ENCODE data around the gene EPHA3.

Gene EPHA3

DNA sequence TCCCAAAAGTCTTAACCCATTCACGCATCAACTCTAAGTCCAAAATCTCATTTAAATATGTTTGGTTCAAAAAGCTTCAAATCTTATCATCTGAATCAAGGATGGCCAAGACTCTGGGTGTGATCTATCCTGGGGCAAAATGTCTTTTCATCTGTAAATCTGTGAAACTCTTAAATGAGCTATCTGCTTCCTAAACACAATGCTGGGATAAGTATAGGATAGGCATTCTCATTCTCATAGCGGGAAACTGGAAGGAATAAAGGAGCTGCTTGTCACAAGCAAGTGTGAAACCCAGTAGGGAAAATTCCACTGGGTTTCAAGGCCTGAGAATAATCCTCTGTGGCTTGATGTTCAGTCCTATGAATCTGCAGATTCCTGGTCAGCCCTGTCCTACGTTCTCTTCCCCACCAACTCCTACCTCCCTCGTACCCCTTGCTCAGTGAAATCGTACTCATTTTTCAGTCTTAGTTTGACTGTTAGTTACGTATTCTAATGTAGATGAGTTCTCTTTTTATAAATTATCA, 156.7 kb downstream of the EPHA3 start:
- TF ChIP-seq EZH2 (IDR thresholded peaks at IDR 0.05; ENCODE audit: borderline replicate concordance, low read length), result no peak
- TF ChIP-seq, protein P1, sequence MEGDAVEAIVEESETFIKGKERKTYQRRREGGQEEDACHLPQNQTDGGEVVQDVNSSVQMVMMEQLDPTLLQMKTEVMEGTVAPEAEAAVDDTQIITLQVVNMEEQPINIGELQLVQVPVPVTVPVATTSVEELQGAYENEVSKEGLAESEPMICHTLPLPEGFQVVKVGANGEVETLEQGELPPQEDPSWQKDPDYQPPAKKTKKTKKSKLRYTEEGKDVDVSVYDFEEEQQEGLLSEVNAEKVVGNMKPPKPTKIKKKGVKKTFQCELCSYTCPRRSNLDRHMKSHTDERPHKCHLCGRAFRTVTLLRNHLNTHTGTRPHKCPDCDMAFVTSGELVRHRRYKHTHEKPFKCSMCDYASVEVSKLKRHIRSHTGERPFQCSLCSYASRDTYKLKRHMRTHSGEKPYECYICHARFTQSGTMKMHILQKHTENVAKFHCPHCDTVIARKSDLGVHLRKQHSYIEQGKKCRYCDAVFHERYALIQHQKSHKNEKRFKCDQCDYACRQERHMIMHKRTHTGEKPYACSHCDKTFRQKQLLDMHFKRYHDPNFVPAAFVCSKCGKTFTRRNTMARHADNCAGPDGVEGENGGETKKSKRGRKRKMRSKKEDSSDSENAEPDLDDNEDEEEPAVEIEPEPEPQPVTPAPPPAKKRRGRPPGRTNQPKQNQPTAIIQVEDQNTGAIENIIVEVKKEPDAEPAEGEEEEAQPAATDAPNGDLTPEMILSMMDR (IDR thresholded peaks at IDR 0.05; ENCODE audit: low read length), result no peak
- Histone ChIP-seq H2AFZ (ENCODE audit: low read length) (no peak overlapping the region), H3K4me3 (ENCODE audit: low read depth, low read length, poor library complexity, severe bottlenecking) (no peak overlapping the region), H4K20me1 (ENCODE audit: insufficient read depth, low read length) (no peaks in the 10 kb centered on the region), H3F3A (ENCODE audit: insufficient read depth, low read length) (no peaks in the 10 kb centered on the region), H3K9me2 (ENCODE audit: low read depth, low read length) (no peaks in the 10 kb centered on the region), H3K4me2 (ENCODE audit: low read length) (no peak overlapping the region), H3K27me3 (ENCODE audit: insufficient read depth, low read length) (no peaks in the 10 kb centered on the region), H3K9me3 (ENCODE audit: low read length) (no peaks in the 10 kb centered on the region), H3K79me2 (ENCODE audit: insufficient read depth, low read length) (no peaks in the 10 kb centered on the region), H3K36me3 (ENCODE audit: insufficient read depth, low read length) (no peaks in the 10 kb centered on the region), H3K27ac (ENCODE audit: low read depth, low read length, poor library complexity, severe bottlenecking) (no peak overlapping the region), H3K9ac (ENCODE audit: low read length) (no peak overlapping the region), H3K4me1 (ENCODE audit: insufficient read depth, low read length, severe bottlenecking) (no peaks in the 10 kb centered on the region)

DNA sequence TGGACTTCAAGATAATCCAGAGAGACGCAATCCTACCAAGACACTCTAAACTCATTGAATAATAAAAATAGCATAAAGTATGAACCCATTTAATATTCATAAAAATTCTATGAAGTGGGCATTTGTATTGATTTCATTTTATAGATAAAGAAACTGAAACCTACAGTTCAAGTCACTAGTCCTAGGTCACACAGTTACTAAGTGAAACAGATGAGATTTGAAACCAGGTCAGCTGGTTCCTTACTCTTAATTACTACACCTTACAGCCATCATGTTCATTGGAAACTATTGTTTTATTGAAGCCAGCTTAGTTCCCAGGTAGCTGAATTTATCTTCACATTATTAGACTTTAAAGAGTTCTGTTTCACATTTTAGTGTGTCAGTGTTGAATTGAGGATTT, 158.7 kb downstream of the EPHA3 start:
- H3K79me2 ChIP-seq (ENCODE audit: insufficient read depth, low read length), result no peaks in the 10 kb centered on the region
- H3K4me2 ChIP-seq (ENCODE audit: low read length), result no peak overlapping the region
- H3K9me2 ChIP-seq (ENCODE audit: low read depth, low read length), result no peaks in the 10 kb centered on the region
- H3K9ac ChIP-seq (ENCODE audit: low read length), result no peak overlapping the region
- H3K4me1 ChIP-seq (ENCODE audit: insufficient read depth, low read length, severe bottlenecking), result peaks cover under 1% of the 10 kb centered on the region
- H3K27me3 ChIP-seq (ENCODE audit: insufficient read depth, low read length), result no peaks in the 10 kb centered on the region
- no peaks in the 10 kb centered on the region for H4K20me1 ChIP-seq (ENCODE audit: insufficient read depth, low read length)
- H3K36me3 ChIP-seq (ENCODE audit: insufficient read depth, low read length), result no peaks in the 10 kb centered on the region
- no peaks in the 10 kb centered on the region for H3F3A ChIP-seq (ENCODE audit: insufficient read depth, low read length)
- peak overlapping the region; percentile 88; the same call in 1 of the 2 replicates for H2AFZ ChIP-seq (ENCODE audit: low read length)
- H3K27ac ChIP-seq (ENCODE audit: low read depth, low read length, poor library complexity, severe bottlenecking), result no peak overlapping the region
- no peak for TF ChIP-seq EZH2 (IDR thresholded peaks at IDR 0.05; ENCODE audit: borderline replicate concordance, low read length)
- TF ChIP-seq, protein P1 (IDR thresholded peaks at IDR 0.05; ENCODE audit: low read length), result no peak
- H3K4me3 ChIP-seq (ENCODE audit: low read depth, low read length, poor library complexity, severe bottlenecking), result no peak overlapping the region
- no peaks in the 10 kb centered on the region for H3K9me3 ChIP-seq (ENCODE audit: low read length)

DNA sequence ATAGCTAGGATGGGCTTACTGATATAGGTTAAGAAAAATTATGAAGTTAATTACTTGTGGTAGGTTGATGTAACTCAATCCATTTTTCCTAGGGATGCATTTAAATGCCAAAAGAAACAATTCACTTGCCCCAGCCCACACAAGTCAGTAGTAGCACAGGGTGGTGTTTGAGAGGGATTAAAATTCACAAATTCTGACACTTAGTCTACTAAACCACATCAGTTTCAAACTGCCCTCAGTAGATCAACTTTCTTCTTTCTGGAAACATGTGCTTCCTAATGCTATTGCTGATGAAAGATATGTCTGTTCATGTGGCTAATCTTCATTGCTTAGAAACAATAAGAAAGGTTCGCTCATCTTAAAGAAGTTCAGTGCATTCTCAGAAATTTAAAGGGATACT, 160.6 kb downstream of the EPHA3 start:
- H3F3A ChIP-seq (ENCODE audit: insufficient read depth, low read length), result no peaks in the 10 kb centered on the region
- H3K27ac ChIP-seq (ENCODE audit: low read depth, low read length, poor library complexity, severe bottlenecking), result no peak overlapping the region
- H3K9me2 ChIP-seq (ENCODE audit: low read depth, low read length), result no peaks in the 10 kb centered on the region
- no peak overlapping the region for H3K4me2 ChIP-seq (ENCODE audit: low read length)
- TF ChIP-seq, protein P1 (IDR thresholded peaks at IDR 0.05; ENCODE audit: low read length), result no peak
- no peak for TF ChIP-seq EZH2 (IDR thresholded peaks at IDR 0.05; ENCODE audit: borderline replicate concordance, low read length)
- H2AFZ ChIP-seq (ENCODE audit: low read length), result peak overlapping the region; percentile 98; the same call in 1 of the 2 replicates
- H3K79me2 ChIP-seq (ENCODE audit: insufficient read depth, low read length), result no peaks in the 10 kb centered on the region
- H3K4me3 ChIP-seq (ENCODE audit: low read depth, low read length, poor library complexity, severe bottlenecking), result no peak overlapping the region
- H3K9ac ChIP-seq (ENCODE audit: low read length), result no peak overlapping the region
- H3K36me3 ChIP-seq (ENCODE audit: insufficient read depth, low read length), result no peaks in the 10 kb centered on the region
- no peaks in the 10 kb centered on the region for H3K9me3 ChIP-seq (ENCODE audit: low read length)
- peaks cover 4% of the 10 kb centered on the region for H3K4me1 ChIP-seq (ENCODE audit: insufficient read depth, low read length, severe bottlenecking)
- no peaks in the 10 kb centered on the region for H4K20me1 ChIP-seq (ENCODE audit: insufficient read depth, low read length)
- H3K27me3 ChIP-seq (ENCODE audit: insufficient read depth, low read length), result no peaks in the 10 kb centered on the region

All from OCI-LY1 (cell line).